HG03469 (cell line): ENCODE results near the gene HECTD2.
"Not testable (repeated sequence)": the region's sequence is repeated elsewhere in the genome, so short reads cannot be mapped to it uniquely, and the experiment has no call there.

Experiments
- ATAC-seq: cut with Tn5 transposase; IDR thresholded peaks from one replicate; pipeline ENCODE4 v1.9.1; 2021; ENCODE audit warnings: mild to moderate bottlenecking, moderate library complexity, moderate number of reproducible peaks; ENCODE audit not compliant: unreplicated experiment

Gene HECTD2

DNA sequence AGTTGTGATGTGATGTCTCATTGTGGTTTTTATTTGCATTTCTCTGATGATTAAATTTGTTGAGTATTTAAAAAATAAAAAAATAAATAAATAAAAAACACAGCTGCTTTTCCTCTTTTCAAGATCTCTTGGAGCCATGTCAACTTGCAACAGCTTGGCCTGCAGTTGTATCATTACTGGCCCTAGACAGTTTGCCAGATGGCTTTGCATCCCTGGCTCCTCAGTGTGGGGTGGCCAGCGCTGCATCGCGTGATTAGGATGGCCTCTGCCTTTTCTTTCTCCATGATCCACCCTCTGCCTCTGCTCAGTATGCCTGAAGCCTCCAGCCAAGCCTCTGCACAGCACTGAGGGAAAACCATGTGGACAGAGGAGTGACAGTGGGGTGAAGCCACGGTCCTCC, 126.0 kb downstream of the HECTD2 start:
- ATAC-seq = no peak

DNA sequence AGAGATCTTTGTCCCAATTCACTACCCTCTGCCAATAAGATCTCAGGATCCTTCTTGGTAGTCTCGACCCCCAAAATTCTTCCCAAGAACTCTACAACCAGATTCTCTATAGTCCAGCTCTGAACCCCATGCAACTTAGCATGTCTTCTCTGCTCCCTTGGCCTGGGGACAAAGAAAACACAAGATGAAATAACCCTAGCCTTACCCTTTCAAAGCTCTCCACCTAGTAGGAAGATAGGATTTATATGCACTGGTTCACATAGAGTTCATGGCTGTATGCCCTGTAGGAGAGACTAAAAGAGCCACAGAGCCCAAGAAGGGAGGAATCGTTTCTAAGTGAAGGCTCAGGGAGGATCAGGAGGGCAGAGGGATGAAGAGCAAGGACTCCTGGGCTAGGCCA, 126.6 kb downstream of the HECTD2 start:
- no peak for ATAC-seq

DNA sequence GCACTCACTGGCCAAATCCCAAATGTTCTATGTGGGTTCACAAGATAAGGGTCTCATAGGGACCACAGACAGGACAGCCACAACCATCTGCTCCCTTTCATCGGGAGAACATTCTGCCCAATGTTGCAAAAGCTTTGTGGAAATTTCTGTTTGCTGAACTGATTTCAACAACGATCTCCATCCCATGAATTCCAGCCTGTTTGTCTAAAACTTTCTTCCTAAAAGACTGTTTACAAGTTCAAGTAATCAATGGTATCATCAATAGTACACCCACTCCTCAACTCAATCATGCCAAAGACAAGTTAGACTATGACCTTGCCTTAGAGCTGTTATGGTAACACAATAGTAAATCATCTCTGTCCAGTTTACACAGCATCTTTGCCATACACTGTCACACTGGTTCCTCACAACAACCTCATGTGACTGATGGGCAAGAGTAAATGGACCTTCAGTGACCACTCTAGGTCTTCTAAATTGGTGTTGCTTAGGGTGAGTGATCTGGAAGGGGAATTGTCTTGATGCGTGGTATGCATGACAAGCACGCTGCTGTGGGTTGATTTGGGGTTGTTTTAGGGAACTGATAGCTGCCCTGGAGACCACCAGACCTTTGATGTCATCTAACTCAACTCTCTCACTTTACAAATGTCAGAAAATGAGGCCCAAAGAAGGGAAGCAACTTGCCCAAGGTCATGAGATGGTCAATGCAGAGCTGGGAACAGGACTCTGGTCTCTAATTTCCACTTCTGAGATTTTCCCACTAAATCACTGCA, 127.7 kb downstream of the HECTD2 start:
- no peak for ATAC-seq

DNA sequence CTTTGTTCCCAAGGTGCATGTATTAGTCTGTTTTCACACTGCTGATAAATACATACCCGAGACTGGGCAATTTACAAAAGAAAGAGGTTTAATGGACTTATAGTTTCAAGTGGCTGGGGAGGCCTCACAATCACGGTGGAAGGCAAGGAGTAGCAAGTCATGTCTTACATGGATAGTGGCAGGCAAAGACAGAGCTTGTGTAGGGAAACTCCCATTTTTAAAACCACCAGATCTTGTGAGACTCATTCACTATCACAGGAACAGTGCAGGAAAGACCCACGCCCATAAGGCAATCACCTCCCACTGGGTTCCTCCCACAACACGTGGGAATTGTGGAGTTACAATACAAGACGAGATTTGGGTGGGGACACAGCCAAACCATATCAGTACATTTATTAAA, 129.8 kb downstream of the HECTD2 start:
- no peak for ATAC-seq

DNA sequence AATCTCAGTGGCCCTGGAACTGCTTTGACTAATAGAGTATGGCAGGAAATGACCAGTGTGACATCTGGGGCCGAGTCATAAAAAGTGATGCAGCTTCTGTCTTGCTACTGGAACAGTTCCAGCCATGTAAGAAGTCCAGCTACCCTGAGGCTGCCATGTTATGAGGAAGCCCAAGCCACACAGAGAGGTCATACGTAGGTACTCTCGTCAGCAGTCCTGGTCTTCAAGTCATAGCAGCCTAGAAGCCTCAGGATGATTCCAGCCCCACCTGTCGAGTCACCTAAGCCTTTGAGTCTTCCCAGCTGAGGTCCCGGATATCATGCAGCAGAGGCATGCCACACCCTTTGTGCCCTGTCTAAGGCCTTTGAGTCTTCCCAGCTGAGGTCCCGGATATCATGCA, 130.6 kb downstream of the HECTD2 start:
- no peak for ATAC-seq

DNA sequence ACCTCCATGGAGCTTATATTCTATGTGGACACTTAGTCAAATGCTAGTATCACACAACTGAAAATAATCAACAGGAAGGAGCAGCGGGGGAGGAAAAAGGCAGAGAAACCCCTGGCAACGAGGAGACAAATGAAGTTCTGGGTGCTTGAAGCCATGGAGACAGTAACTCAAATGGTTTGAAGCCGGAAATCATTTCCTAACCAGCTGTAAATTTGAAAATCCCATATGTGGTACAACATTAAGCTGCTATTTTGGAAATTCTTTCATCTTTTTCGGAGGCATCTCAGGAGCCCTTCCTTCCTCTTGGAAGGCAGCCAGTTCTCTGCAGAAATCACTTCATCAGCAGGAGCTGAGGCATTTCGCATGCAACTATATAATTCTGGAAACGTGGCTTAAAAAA, 131.3 kb downstream of the HECTD2 start:
- ATAC-seq = no peak

DNA sequence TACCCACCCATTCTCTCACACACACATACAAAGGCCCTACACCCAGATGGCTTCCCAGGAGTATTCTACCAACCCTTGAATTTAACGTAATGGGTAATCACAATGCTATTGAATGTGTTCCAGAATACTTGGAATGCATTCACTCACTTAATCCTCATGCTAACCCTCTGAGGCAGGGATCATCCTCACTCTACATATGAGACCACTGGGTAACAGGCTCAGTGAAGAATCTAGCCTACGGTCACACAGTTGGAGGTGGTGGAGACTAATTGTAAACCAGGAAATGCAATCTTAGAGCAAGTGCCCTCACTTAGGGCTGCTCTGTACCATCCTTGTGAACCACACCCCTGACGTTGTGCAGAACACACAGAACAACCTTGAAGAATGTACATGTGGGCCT, 135.2 kb downstream of the HECTD2 start:
- no peak for ATAC-seq

DNA sequence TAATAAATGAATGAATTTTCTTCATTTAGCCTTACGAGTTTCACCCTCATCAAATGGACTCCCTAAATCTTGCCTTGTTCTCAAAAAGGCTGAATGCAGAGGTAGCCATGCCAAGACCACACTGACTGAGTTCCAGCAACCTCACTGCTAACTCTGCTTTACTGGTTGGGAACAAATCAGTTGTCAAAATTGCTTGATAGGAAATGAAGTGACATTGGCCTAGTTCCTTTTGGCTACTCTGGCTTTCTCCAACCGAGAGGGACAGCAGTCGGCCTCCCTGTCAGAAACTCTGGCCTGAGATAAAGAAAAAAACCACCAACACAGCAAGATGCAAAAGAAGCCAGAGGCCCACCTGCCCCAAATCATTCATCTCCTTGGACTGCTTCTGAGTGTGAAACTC, 135.7 kb downstream of the HECTD2 start:
- ATAC-seq = no peak

DNA sequence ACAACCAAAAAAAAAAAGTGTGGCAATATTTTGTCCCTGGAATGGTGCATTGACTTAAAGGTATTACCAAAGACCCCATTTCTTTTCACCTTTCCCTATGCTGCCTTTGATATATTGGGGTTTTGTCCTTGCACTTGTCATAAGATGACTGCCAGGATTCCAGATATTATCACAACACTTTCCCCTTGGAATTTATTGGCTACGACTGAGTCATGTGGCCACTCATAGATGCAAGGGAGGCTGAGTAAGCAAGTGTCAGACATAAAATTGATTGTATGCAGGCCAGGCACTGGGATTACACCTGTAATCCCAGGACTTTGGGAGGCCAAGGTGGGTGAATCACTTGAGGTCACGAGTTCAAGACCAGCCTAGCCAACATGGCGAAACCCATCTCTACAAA, 139.1 kb downstream of the HECTD2 start:
- ATAC-seq = no peak

DNA sequence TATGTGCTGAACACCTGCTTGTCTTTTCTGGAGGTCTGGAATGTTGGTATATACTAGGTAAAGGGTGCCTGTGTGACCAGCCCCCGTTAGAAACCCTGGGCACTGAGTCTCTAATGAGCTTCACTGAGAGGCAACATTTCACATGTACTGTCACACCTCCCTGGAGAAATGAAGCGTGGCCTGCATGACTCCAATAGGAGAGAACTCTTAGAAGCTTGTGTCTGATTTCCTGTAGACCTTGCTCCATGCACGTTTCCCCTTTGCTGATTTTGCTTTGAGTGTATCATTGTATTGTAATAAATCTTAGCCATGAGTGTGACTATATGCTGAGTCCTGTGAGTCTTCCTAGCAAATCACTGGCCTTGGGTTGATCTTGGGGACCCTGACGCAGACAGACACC, 139.9 kb downstream of the HECTD2 start:
- ATAC-seq = no peak

DNA sequence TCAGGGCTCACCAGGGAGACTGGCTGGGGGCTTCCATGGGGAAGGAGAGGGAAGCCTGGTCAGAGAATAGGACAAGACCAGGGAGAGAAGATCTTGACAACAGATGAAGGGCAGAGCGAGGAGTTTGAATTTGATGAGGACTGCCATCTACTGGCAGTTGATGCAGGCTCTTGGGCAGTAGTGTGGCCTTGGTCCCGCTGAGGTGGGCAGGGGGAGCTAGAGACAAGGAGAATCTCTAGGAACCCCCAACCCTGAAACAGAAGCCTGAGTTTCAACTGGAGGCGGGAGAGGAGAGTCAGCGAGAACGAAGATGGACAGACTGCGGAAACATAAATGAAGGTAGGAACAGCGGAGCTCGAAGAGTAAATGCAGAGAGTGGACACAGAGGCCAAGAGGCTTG, 141.7 kb downstream of the HECTD2 start:
- ATAC-seq = no peak

DNA sequence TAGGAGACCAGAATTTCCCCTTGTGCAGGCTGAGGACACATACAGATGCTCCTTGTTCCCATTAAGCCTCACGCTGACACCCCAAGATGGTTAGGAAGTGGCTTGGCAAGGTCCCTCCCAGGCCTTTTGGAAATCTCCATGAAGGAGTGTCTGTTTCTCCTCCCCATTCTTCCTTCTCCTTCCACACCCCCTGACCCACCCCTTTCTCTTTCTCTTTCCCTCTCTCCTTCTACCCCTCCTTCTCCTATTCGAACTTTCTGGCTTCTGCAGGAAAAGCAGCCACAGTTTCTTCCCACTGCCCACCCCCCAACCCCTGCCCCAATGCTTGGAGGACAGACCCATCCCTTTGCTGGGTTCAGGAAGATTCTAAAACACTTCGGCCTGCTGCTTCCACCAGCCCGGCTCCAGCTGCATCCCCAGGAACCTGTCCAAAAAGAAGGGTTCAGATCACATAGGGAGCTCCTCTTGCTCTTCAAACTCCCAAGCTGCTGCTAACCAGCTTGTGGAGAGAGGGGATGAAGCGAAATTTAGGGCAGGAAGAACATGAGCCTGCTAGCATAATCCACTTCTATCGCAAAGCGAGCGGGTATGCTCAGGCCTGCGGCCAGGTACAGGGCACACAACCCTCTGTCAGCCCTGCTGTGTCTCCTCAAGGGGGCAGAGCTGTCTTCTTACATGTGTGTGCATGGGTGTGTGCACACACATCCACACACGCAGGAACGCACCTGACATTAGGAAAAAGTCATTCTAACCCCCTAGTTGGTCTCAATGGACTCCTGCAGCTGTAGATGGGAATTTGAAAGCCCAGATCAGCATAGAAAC, 142.3 kb downstream of the HECTD2 start:
- ATAC-seq = no peak

DNA sequence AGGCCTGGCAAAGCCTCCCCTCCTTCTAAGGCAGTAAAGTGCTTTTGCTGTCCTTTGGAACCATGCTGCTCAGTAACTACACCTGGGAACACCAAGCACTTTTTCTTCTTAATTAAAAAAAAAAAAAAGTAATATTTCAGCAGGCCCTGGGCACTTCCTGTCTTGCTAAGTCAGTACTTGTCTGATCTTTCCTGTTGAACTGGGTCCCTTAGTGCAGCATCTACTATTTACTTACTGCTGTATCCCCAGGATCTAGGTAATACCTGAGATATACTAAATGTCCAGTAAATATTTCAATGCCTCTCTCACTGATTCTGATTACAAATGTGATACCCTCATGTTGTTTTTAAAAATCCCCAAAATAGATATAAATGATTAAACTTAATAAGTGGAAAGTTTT, 145.3 kb downstream of the HECTD2 start:
- no peak for ATAC-seq

DNA sequence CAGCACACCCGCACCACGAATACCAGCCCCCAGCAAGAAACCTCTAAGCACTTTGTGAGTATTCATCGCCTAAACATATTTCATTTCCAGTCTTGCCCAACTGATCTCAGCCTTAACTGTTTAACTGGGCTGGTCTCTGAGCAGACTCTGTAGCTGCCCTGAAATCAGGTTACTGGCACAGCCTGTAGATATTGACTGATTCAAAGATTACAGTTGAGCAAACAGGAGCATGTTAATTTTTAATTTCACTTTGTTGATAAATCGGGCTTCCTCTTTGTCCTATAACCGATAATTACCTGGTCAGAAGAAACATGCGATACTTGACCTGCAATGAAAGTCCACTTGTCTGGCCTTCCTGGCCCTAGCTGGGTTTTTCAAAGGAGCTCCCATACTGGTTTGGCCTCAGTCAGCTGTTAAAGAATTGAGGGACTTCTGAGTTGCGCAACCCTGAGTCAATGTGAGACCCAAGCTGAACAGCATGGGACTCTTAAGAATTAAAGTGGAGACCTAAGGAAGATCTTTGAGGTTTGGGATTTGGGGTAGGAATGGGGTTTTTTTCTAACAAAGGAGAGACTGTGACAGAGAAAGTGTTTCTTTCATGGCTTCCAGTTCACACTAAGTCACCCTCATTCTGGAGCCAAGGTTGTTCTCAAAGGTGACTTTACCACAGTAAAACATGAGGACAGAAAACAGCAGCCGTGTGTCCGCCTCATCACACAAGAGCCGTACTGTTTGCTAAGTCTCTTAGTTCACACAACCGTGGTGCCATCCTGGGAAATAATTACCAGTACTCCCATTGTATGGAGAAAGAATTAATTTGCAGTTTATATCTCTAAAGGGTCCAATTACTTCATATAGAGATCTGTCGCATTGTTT, 146.8 kb downstream of the HECTD2 start:
- ATAC-seq = no peak

DNA sequence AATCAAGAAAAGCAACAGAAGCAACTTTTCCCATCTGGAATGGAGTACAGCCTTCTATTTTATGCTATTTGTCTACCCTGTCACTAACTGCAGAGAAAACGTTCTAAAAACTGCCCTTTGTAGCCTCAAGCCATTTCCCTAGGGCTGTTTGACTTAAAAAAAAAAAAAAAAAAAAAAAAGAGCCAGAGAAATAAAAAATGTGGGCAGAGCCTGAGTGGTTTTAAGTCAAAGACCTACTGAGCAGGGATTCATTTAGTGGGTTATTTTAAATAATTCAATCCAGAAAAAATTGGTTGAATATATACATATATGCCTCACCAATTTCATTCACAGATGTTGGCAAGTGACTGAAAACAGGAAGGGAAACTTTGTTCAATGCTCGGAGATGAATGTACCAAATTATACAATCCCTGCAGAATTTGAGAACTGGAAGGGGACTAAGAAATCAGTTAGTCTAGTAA, 147.5 kb downstream of the HECTD2 start:
- no peak for ATAC-seq

DNA sequence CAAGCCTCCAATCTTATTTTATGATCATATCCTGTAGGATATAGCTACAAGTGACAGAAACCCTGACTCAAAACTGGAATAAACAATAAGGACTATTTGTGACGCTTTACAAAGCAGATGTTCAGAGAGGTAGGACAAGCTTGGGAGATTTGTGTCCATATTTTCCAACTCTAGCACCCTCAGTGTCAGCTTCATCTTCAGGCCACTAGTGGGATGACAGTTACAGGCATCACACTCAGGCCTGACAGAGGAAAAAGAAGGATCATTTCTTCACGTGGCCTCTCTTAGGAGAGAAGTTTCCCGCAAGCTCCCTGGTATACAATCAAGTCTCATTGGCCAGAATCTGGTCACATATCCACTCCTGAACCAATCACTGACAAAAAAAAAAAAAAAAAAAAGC, 148.3 kb downstream of the HECTD2 start:
- no peak for ATAC-seq

DNA sequence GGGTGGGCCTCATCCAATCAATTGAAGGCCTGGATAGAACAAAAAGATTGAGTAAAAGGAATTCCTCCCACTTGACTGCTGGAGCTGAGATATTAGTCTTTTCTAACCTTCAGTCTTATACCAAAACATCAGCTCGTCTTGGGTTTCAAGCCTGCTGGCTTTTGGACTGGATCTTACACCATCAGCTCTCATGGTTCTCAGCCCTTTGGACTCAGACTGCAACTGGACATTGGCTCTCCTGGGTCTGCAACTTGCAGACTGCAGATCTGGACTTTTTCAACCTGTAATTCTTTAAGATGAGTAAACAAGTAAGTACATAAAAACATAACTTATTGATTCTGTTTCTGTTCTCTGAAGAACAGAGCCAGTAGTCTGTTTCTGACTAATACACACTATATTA, 149.0 kb downstream of the HECTD2 start:
- ATAC-seq = no peak

DNA sequence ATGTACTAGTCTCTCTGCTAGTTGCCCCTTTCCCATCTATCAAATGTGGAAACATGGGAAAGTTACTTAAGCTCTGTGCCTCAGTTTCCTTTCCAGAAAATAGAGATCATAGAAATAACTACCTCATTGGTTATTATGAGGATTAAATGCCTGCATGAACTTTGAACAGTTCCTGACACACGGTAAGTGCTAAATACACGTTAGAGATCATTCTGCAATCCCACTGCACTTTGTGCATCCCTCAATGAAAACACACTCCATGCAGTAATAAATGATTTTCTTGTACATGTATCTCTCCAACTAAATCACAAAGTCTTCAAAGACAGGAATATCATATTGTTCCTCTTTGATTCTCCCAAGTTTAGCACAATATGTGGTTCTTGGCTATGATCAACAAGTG, 149.6 kb downstream of the HECTD2 start:
- no peak for ATAC-seq

DNA sequence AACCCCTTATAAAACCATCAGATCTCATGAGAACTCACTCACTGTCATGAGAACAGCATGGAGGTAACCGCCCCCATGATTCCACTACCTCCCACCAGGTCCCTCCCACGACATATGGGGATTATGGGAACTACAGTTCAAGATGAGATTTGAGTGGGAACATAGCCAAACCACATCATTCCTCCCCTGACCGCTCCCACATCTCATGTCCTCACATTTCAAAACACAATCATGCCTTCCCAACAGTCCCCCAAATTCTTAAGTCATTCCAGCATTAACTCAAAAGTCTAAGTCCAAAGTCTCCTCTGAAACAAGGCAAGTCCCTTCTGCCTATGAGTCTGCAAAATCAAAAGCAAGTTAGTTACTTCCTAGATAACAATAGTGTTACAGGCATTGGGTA, 150.7 kb downstream of the HECTD2 start:
- ATAC-seq = not testable (repeated sequence)

DNA sequence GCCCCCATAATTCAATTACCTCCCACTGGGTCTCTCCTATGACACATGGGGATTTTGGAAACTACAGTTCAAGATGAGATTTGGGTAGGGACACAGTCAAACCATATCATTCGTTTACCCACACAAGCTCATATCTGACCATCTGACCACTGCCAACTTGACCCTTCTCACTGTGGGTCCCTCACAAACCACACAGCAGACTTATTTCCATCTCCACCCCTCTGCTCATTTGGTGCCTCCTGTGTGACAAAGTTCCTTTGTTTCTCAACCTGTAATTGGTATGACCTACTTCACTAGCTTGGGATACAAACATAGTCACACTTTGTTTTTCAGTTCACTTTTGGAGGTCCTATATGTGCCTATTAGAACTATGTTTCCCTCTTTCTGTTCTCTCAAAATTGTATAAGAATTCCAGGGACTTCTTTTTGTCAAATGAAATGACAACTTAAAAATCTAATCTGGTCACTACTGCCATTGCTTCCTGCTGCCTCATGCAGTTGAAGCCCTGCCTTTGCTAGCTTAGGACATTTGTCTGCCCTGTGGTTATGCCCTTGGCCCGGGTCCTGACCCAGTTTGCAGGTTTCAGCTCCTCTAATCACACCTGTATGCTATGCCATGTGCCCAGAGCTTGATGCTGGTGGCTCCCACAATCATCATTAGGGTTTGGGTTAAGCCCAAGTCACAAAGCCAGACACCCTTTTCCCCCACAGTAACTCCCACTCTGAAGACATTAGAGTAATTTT, 152.9 kb downstream of the HECTD2 start:
- ATAC-seq = no peak

DNA sequence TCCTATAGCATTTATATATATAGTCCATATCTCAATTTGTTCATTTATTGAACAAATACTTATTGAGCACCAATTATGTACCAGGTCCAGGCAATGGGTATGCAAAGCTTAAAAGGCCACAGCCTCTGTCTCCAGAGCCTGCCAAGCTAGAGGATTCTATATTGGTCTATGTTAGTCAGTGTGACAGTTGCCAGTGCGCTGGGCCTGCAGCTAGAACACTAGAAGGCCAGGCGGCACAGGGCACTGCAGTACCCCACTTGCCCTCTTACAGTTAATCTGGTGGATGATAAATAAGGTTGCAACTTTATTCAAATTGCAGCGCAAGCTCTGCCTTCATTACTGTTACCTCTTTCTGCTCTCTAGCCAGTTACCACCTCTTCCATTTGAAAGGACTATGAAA, 153.9 kb downstream of the HECTD2 start:
- ATAC-seq = no peak
